ENCODE data around the gene FAM53B. TPM values are rescaled to one million over a fixed set of nuclear protein-coding genes. Genes with fewer than 3 reads are reported as not detected.

FAM53B gene
- total and polyA plus RNA-seq, 7 donors = 9.6 to 36.6 (median 34.2) TPM

GRCh38 chr10:124697443-124697836 is 46.7 kb downstream of the FAM53B start:
- Histone ChIP-seq H3K9me3 (no peaks in the 10 kb centered on the region), H3K4me3 (no peak overlapping the region), H3K36me3 (peaks cover 0 to 19% (median 0%) of the 10 kb centered on the region in 4 donors), H3K27ac (no peak overlapping the region), H3K27me3 (no peaks in the 10 kb centered on the region), H3K4me1 (peaks cover 0 to 76% (median 68%) of the 10 kb centered on the region in 4 donors)
- no peak for DNase-seq
- intact Hi-C loops (cut with DNase I) = no loop called here
- no peak for TF ChIP-seq POLR2AphosphoS5 (IDR thresholded peaks at IDR 0.05)
- no peak for TF ChIP-seq CTCF (IDR thresholded peaks at IDR 0.05)
- no peak for TF ChIP-seq POLR2A (IDR thresholded peaks at IDR 0.05)
- no peak for TF ChIP-seq EP300 (IDR thresholded peaks at IDR 0.05)
- 96 to 97% methylated on average over 8 of the region's 8 CpGs for WGBS, 2 donors

GRCh38 chr10:124696446-124697392 is 47.5 kb downstream of the FAM53B start:
- peak overlapping the region in 1 of 4 donors; percentile 17 for H3K27ac ChIP-seq
- no peak for TF ChIP-seq POLR2A (IDR thresholded peaks at IDR 0.05)
- TF ChIP-seq CTCF (IDR thresholded peaks at IDR 0.05) = no peak
- no peak for TF ChIP-seq POLR2AphosphoS5 (IDR thresholded peaks at IDR 0.05)
- no peak for TF ChIP-seq EP300 (IDR thresholded peaks at IDR 0.05)
- intact Hi-C loops (cut with DNase I) = no loop called here
- H3K4me1 ChIP-seq = peaks cover 0 to 74% (median 60%) of the 10 kb centered on the region in 4 donors
- DNase-seq = no peak
- H3K36me3 ChIP-seq = peaks cover 0 to 19% (median 0%) of the 10 kb centered on the region in 4 donors
- H3K4me3 ChIP-seq = no peak overlapping the region
- H3K9me3 ChIP-seq = no peaks in the 10 kb centered on the region
- WGBS, 2 donors = 61 to 83% methylated on average over 19 of the region's 19 CpGs
- H3K27me3 ChIP-seq = no peaks in the 10 kb centered on the region

DNA sequence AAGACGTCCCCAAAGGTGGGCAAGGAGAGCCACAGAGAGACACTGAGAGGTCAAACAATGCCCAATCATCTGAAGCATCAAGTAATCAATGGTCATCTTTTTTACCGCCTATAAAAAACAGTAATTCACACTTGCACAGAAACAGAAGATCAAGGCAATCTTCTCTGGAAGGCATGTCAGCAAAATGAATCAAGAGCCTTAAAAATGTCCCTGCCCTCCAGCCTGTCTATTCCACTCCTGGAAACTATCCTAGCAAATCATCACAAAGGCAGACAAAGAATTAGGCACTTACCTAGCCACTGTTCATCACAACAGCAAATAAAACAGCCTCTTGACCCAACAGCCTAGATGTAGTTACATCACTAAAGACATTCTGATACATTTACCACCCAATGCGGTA is 48.9 kb downstream of the FAM53B start:
- H3K27me3 ChIP-seq = no peaks in the 10 kb centered on the region
- WGBS, 2 donors = 93 to 97% methylated on average over 3 of the region's 3 CpGs
- no peak for DNase-seq
- H3K4me3 ChIP-seq = no peak overlapping the region
- peak overlapping the region in 1 of 4 donors; percentile 69 for H3K27ac ChIP-seq
- H3K36me3 ChIP-seq = peaks cover 0 to 19% (median 0%) of the 10 kb centered on the region in 4 donors
- H3K9me3 ChIP-seq = no peaks in the 10 kb centered on the region
- intact Hi-C loops (cut with DNase I) = no loop called here
- no peak for TF ChIP-seq POLR2AphosphoS5 (IDR thresholded peaks at IDR 0.05)
- TF ChIP-seq POLR2A (IDR thresholded peaks at IDR 0.05) = no peak
- no peak for TF ChIP-seq EP300 (IDR thresholded peaks at IDR 0.05)
- no peak for TF ChIP-seq CTCF (IDR thresholded peaks at IDR 0.05)
- H3K4me1 ChIP-seq = peaks cover 0 to 64% (median 46%) of the 10 kb centered on the region in 4 donors

- intact Hi-C loops (cut with DNase I) = loop anchor here (5.0 kb wide), 1 partner anchor 43 kb away; no protein-coding TSS in a partner anchor
- Histone ChIP-seq H3K27me3 (no peaks in the 10 kb centered on the region), H3K4me1 (peaks cover 0 to 58% (median 40%) of the 10 kb centered on the region in 4 donors), H3K27ac (peak overlapping the region; percentile 23 to 69 (median 66)), H3K4me3 (no peak overlapping the region), H3K9me3 (no peaks in the 10 kb centered on the region), H3K36me3 (peaks cover 0 to 19% (median 0%) of the 10 kb centered on the region in 4 donors)
- DNase-seq = no peak
- TF ChIP-seq POLR2A (IDR thresholded peaks at IDR 0.05) (no peak), EP300 (IDR thresholded peaks at IDR 0.05) (no peak), CTCF (IDR thresholded peaks at IDR 0.05) (no peak), POLR2AphosphoS5 (IDR thresholded peaks at IDR 0.05) (no peak)
- WGBS, 2 donors = 88 to 93% methylated on average over 14 of the region's 14 CpGs
Observed at GRCh38 chr10:124694481-124695220, 49.5 kb downstream of the FAM53B start.
